HepG2 (cell line): ENCODE measurements around the gene STX2. TPM values are rescaled to one million over a fixed set of nuclear protein-coding genes. Genes with fewer than 3 reads are reported as not detected.

Experiments
- ATAC-seq: fragments of 200-7000 bp; cut with Tn5 transposase; 3 replicates; pipeline ENCODE4 v1.9.1; 2020; ENCODE audit warnings: mild to moderate bottlenecking, moderate library complexity
- BruUV-seq: library from RNA; stranded (reverse); fragments of 400-500 nt; replicated peaks from 2 replicates; lab custom pipeline; 2021; lab: Mats Ljungman, UMichigan
- CTCF ChIA-PET: fragments of 300-600 bp; formaldehyde crosslinking; extraction: SDS; loops from one replicate; lab custom pipeline; 2021; ENCODE audit warnings: low total read pairs, inconsistent platforms, low intra/inter-chr PET ratio; lab: Yijun Ruan, JAX
- POLR2A ChIA-PET: fragments of 350-600 bp; sonication (Branson Sonifier 250); formaldehyde crosslinking; loops from one replicate; lab custom pipeline; 2020; ENCODE audit warnings: antibody characterized with exemption, inconsistent platforms; lab: Yijun Ruan, JAX
- DNase-seq: peaks from one replicate; pipeline ENCODE4 v3.0.0-alpha.2; 2015; ENCODE audit warnings: low spot score
- FAIRE-seq: peaks from 3 replicates; lab custom pipeline; 2011; peaks lifted over from hg19 to GRCh38; lab: Jason Lieb, UNC
- H2AFZ ChIP-seq: one replicate; pipeline ENCODE4 v1.6.1; 2011; ENCODE audit warnings: low read length, inconsistent platforms
- H3K27ac ChIP-seq: fragments of 300-600 bp; 3 replicates; pipeline ENCODE4 v1.8.0; 2011; ENCODE audit warnings: mixed run types, mild to moderate bottlenecking, mixed read lengths, low read length, inconsistent platforms; ENCODE audit not compliant: insufficient read depth; ENCODE audit errors: extremely low read length
- H3K27me3 ChIP-seq, 2 experiments: fragments of 200-600 bp in 1 of 2; 2 replicates in 1 of 2; 3 replicates in 1 of 2; pipeline versions ENCODE4 v1.6.0 to v1.8.0; 2011; ENCODE audit warnings: low read length in 2 of 2, mild to moderate bottlenecking in 2 of 2, moderate library complexity in 2 of 2, inconsistent platforms in 1 of 2; ENCODE audit not compliant: insufficient read depth in 2 of 2, control insufficient read depth in 1 of 2
- H3K36me3 ChIP-seq, 2 experiments: fragments of 200-600 bp in 1 of 2; replicated peaks in 1 of 2; 2 replicates in 1 of 2; 3 replicates in 1 of 2; pipeline versions ENCODE4 v1.5.1 to v1.8.0; 2011; ENCODE audit warnings: low read length in 2 of 2, inconsistent platforms in 1 of 2; ENCODE audit not compliant: insufficient read depth in 2 of 2, control insufficient read depth in 1 of 2
- H3K4me1 ChIP-seq: 2 replicates; pipeline ENCODE4 v1.5.1; 2012; ENCODE audit warnings: low read length, inconsistent platforms; ENCODE audit not compliant: insufficient read depth
- H3K4me2 ChIP-seq: 2 replicates; pipeline ENCODE4 v1.6.0; 2011; ENCODE audit warnings: low read depth, low read length, inconsistent platforms
- H3K4me3 ChIP-seq, 3 experiments: fragments of 200-600 bp in 1 of 3; sonication (generic), shearing (Covaris generic) in 1 of 3; replicated peaks in 1 of 3; 2 replicates each; pipeline ENCODE4 v1.5.1; 2011 to 2016; ENCODE audit warnings: low read length in 3 of 3, inconsistent platforms in 2 of 3, low read depth in 2 of 3, mild to moderate bottlenecking in 2 of 3, control low read depth in 1 of 3, mixed read lengths in 1 of 3; ENCODE audit not compliant: insufficient read depth in 1 of 3
- H3K79me2 ChIP-seq: one replicate; pipeline ENCODE4 v1.6.1; 2011; ENCODE audit warnings: low read length, inconsistent platforms; ENCODE audit not compliant: insufficient read depth
- H3K9ac ChIP-seq: 2 replicates; pipeline ENCODE4 v1.6.0; 2011; ENCODE audit warnings: mild to moderate bottlenecking, low read depth, low read length, inconsistent platforms; ENCODE audit not compliant: insufficient read depth
- H3K9me3 ChIP-seq: 2 replicates; pipeline ENCODE4 v1.5.1; 2012; ENCODE audit warnings: mild to moderate bottlenecking, low read length
- H4K20me1 ChIP-seq: 2 replicates; pipeline ENCODE4 v1.6.0; 2011; ENCODE audit warnings: inconsistent platforms, mild to moderate bottlenecking, low read length, moderate library complexity; ENCODE audit not compliant: insufficient read depth
- ARNTL ChIP-seq: sonication (generic); formaldehyde crosslinking; IDR thresholded peaks from 2 replicates; pipeline ENCODE4 v1.4.0; 2020; ENCODE audit warnings: mild to moderate bottlenecking, missing genetic modification reagents
- BHLHE40 ChIP-seq: IDR thresholded peaks from 2 replicates; pipeline ENCODE4 v1.6.1; 2011; ENCODE audit warnings: low read length, improper control_type of control experiment
- FOXM1 ChIP-seq: sonication (generic); formaldehyde crosslinking; IDR thresholded peaks from 2 replicates; pipeline ENCODE4 v1.5.0; 2020; ENCODE audit warnings: missing genetic modification reagents
- JUND ChIP-seq: sonication (generic); formaldehyde crosslinking; IDR thresholded peaks from 2 replicates; pipeline ENCODE4 v1.8.0; 2022; ENCODE audit warnings: mild to moderate bottlenecking, missing genetic modification reagents
- KLF15 ChIP-seq: sonication (generic); formaldehyde crosslinking; IDR thresholded peaks from 2 replicates; pipeline ENCODE4 v1.8.1; 2023; ENCODE audit warnings: borderline replicate concordance, mild to moderate bottlenecking, inconsistent platforms, missing genetic modification reagents, mixed read lengths
- PCBP2 ChIP-seq: fragments of 200-400 bp; formaldehyde crosslinking; optimal IDR thresholded peaks from 2 replicates; pipeline ENCODE3; 2018; ENCODE audit warnings: low read length, low read depth; ENCODE audit not compliant: poor library complexity, severe bottlenecking
- PRMT3 ChIP-seq: sonication (generic); formaldehyde crosslinking; IDR thresholded peaks from 2 replicates; pipeline ENCODE4 v1.8.1; 2022; ENCODE audit warnings: low read depth, mild to moderate bottlenecking, moderate library complexity, missing genetic modification reagents, borderline replicate concordance
- SMC3 ChIP-seq: IDR thresholded peaks from 2 replicates; pipeline ENCODE4 v1.6.1; 2011; ENCODE audit warnings: low read length, improper control_type of control experiment
- TBX2 ChIP-seq: sonication (generic); formaldehyde crosslinking; IDR thresholded peaks from 2 replicates; pipeline ENCODE4 v1.5.0; 2020; ENCODE audit warnings: missing genetic modification reagents, mild to moderate bottlenecking, borderline replicate concordance
- ZFP36 ChIP-seq: fragments of 150-350 bp; IDR thresholded peaks from 2 replicates; pipeline ENCODE4 v1.6.1; 2018; ENCODE audit warnings: borderline replicate concordance, low read length, low read depth; ENCODE audit not compliant: partially characterized antibody
- ZNF460 ChIP-seq: sonication (generic); formaldehyde crosslinking; IDR thresholded peaks from 2 replicates; pipeline ENCODE4 v1.5.1; 2020; ENCODE audit warnings: missing genetic modification reagents, mild to moderate bottlenecking, borderline replicate concordance
- ZNF564 ChIP-seq: sonication (generic); formaldehyde crosslinking; IDR thresholded peaks from 2 replicates; pipeline ENCODE4 v1.8.1; 2023; ENCODE audit warnings: mild to moderate bottlenecking, missing genetic modification reagents
- WGBS: methylation state at CpG from one replicate; pipeline ENCODE4 v1.1.6; 2017; ENCODE audit warnings: low lambda C conversion rate; 5-methylcytosine and 5-hydroxymethylcytosine counted together
- in situ Hi-C: cut with HindIII; loops from 2 replicates; pipeline ENCODE4 v1.10.0; 2017; ENCODE audit warnings: low pct_unique_long_range_greater_than_20kb; ENCODE audit not compliant: extremely low pct_ligation_motif_present
- intact Hi-C: fragments of 100-400 bp; cut with micrococcal nuclease; formaldehyde crosslinking; loops from one replicate; pipeline ENCODE4 v1.10.0; 2022; ENCODE audit not compliant: unreplicated experiment
- polyA plus RNA-seq, 8 experiments: library from polyadenylated mRNA; depleted of rRNA in 3 of 8; stranded (reverse) in 7 of 8; unstranded in 1 of 8; fragments of >200 nt; fragmentation: Illumina TruSeq in 4 of 8; extraction: Trizol in 4 of 8; gene quantifications; 2 replicates each; pipeline versions ENCODE4 v1.2.1 to v1.2.3, GENCODE V29; 2011 to 2016; ENCODE audit warnings: low read depth in 4 of 8, missing spikeins in 1 of 8, mixed read lengths in 1 of 8; ENCODE audit not compliant: insufficient read depth in 1 of 8
- total RNA-seq, 5 experiments: library from RNA; depleted of rRNA; stranded (reverse); fragments of >200 nt; fragmentation: Illumina TruSeq; extraction: Trizol; gene quantifications; 2 replicates each; pipeline ENCODE4 v1.2.3, GENCODE V29; 2016; ENCODE audit warnings: low read depth in 1 of 5
- TF ChIP-seq, protein P1 (sequence below), 2 experiments: IDR thresholded peaks; 2 replicates each; pipeline ENCODE4 v1.6.1; 2011 to 2012; ENCODE audit warnings: low read length in 2 of 2, borderline replicate concordance in 1 of 2, low read depth in 1 of 2, mild to moderate bottlenecking in 1 of 2, moderate library complexity in 1 of 2
- TF ChIP-seq, protein P2 (sequence below): sonication (generic); formaldehyde crosslinking; IDR thresholded peaks from 2 replicates; pipeline ENCODE4 v1.4.0; 2020; ENCODE audit warnings: missing genetic modification reagents
- TF ChIP-seq, protein P3 (sequence below): sonication (generic); formaldehyde crosslinking; IDR thresholded peaks from 2 replicates; pipeline ENCODE4 v1.5.1; 2020; ENCODE audit warnings: missing genetic modification reagents, mild to moderate bottlenecking, borderline replicate concordance
- TF ChIP-seq, protein P4 (sequence below): sonication (generic); formaldehyde crosslinking; IDR thresholded peaks from 2 replicates; pipeline ENCODE4 v1.4.0; 2020; ENCODE audit warnings: mild to moderate bottlenecking, low read depth, missing genetic modification reagents

STX2 gene
- total and polyA plus RNA-seq, 2 of the 13 experiments (the other 11 are each of a cell fraction or from before 2014, with no cell fraction given), result 13.4 to 25.1 TPM

DNA sequence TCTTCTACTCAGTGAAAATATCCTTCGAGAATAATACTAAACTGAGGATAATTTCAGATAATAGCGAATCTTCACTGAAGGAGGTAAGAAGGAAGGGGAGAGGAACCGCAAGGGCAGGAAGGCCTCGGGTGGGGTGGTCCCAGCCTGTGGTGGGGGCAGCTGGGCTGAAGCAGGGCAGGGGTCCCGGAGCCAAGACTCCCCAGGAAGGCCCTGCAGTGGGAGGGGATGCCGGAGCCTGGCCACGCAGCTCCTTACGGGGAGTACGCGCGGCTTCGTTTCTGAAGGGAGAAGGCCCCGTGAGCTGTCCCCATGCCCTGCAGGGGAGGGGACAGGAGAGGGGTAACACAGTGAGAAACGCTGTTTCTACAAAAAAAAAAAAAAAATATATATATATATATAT, 21.2 kb downstream of the STX2 start:
- ChIA-PET POLR2A (interaction anchor here (1.2 kb wide), 1 partner anchor 41 kb away, joined by 5 read pairs; no protein-coding TSS in a partner anchor), CTCF (interaction anchor here (5.5 kb wide), 1 partner anchor 56 kb away, joined by 76 read pairs; no protein-coding TSS in a partner anchor)
- intact Hi-C loops, result loop anchor here (5.0 kb wide), 1 partner anchor 41 kb away; no protein-coding TSS in a partner anchor
- TF ChIP-seq TBX2 (CRISPR knock-in tag), result no peak
- no peak for TF ChIP-seq SMC3
- TF ChIP-seq, protein P1, sequence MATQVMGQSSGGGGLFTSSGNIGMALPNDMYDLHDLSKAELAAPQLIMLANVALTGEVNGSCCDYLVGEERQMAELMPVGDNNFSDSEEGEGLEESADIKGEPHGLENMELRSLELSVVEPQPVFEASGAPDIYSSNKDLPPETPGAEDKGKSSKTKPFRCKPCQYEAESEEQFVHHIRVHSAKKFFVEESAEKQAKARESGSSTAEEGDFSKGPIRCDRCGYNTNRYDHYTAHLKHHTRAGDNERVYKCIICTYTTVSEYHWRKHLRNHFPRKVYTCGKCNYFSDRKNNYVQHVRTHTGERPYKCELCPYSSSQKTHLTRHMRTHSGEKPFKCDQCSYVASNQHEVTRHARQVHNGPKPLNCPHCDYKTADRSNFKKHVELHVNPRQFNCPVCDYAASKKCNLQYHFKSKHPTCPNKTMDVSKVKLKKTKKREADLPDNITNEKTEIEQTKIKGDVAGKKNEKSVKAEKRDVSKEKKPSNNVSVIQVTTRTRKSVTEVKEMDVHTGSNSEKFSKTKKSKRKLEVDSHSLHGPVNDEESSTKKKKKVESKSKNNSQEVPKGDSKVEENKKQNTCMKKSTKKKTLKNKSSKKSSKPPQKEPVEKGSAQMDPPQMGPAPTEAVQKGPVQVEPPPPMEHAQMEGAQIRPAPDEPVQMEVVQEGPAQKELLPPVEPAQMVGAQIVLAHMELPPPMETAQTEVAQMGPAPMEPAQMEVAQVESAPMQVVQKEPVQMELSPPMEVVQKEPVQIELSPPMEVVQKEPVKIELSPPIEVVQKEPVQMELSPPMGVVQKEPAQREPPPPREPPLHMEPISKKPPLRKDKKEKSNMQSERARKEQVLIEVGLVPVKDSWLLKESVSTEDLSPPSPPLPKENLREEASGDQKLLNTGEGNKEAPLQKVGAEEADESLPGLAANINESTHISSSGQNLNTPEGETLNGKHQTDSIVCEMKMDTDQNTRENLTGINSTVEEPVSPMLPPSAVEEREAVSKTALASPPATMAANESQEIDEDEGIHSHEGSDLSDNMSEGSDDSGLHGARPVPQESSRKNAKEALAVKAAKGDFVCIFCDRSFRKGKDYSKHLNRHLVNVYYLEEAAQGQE (IDR thresholded peaks at IDR 0.05; ENCODE audit: borderline replicate concordance in 1 of 2, low read depth in 1 of 2, low read length in 2 of 2), result no peak
- TF ChIP-seq ARNTL (CRISPR knock-in tag), result no peak
- TF ChIP-seq KLF15, result no peak
- no peak for TF ChIP-seq PCBP2
- TF ChIP-seq PRMT3 (CRISPR knock-in tag), result no peak
- TF ChIP-seq, protein P2, sequence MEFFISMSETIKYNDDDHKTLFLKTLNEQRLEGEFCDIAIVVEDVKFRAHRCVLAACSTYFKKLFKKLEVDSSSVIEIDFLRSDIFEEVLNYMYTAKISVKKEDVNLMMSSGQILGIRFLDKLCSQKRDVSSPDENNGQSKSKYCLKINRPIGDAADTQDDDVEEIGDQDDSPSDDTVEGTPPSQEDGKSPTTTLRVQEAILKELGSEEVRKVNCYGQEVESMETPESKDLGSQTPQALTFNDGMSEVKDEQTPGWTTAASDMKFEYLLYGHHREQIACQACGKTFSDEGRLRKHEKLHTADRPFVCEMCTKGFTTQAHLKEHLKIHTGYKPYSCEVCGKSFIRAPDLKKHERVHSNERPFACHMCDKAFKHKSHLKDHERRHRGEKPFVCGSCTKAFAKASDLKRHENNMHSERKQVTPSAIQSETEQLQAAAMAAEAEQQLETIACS, result no peak
- no peak for TF ChIP-seq ZNF564 (CRISPR knock-in tag)
- TF ChIP-seq, protein P3, sequence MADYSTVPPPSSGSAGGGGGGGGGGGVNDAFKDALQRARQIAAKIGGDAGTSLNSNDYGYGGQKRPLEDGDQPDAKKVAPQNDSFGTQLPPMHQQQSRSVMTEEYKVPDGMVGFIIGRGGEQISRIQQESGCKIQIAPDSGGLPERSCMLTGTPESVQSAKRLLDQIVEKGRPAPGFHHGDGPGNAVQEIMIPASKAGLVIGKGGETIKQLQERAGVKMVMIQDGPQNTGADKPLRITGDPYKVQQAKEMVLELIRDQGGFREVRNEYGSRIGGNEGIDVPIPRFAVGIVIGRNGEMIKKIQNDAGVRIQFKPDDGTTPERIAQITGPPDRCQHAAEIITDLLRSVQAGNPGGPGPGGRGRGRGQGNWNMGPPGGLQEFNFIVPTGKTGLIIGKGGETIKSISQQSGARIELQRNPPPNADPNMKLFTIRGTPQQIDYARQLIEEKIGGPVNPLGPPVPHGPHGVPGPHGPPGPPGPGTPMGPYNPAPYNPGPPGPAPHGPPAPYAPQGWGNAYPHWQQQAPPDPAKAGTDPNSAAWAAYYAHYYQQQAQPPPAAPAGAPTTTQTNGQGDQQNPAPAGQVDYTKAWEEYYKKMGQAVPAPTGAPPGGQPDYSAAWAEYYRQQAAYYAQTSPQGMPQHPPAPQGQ, result no peak
- no peak for TF ChIP-seq JUND (CRISPR knock-in tag)
- TF ChIP-seq ZFP36, result no peak
- TF ChIP-seq, protein P4, sequence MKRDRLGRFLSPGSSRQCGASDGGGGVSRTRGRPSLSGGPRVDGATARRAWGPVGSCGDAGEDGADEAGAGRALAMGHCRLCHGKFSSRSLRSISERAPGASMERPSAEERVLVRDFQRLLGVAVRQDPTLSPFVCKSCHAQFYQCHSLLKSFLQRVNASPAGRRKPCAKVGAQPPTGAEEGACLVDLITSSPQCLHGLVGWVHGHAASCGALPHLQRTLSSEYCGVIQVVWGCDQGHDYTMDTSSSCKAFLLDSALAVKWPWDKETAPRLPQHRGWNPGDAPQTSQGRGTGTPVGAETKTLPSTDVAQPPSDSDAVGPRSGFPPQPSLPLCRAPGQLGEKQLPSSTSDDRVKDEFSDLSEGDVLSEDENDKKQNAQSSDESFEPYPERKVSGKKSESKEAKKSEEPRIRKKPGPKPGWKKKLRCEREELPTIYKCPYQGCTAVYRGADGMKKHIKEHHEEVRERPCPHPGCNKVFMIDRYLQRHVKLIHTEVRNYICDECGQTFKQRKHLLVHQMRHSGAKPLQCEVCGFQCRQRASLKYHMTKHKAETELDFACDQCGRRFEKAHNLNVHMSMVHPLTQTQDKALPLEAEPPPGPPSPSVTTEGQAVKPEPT (CRISPR knock-in tag), result no peak
- no peak for TF ChIP-seq ZNF460 (CRISPR knock-in tag)
- no peak for TF ChIP-seq BHLHE40
- no peak for TF ChIP-seq FOXM1

More for the DNA sequence above, 21.2 kb downstream of the STX2 start:
- Histone ChIP-seq H3K4me2 (no peak overlapping the region), H3K79me2 (no peaks in the 10 kb centered on the region), H2AFZ (no peak overlapping the region), H3K9me3 (no peaks in the 10 kb centered on the region), H4K20me1 (no peaks in the 10 kb centered on the region), H3K27me3 (no peaks in the 10 kb centered on the region), H3K27ac (no peak overlapping the region), H3K4me1 (no peaks in the 10 kb centered on the region), H3K4me3 (no peak overlapping the region), H3K36me3 (peaks cover 10 to 34% of the 10 kb centered on the region in 2 experiments), H3K9ac (no peak overlapping the region)
- no peak for FAIRE-seq
- no peak for ATAC-seq
- BruUV-seq, result no TSS peak
- in situ Hi-C loops, result loop anchor here (5.0 kb wide), 1 partner anchor 56 kb away; no protein-coding TSS in a partner anchor
- DNase-seq, result no peak
- WGBS, result 94% methylated on average over 14 of the region's 14 CpGs
